ENCODE data around the gene IFT27.

Gene IFT27

GRCh38 chr22:36781656-36782627 lies 6.0 kb upstream of the IFT27 start:
- TF ChIP-seq, protein P1, sequence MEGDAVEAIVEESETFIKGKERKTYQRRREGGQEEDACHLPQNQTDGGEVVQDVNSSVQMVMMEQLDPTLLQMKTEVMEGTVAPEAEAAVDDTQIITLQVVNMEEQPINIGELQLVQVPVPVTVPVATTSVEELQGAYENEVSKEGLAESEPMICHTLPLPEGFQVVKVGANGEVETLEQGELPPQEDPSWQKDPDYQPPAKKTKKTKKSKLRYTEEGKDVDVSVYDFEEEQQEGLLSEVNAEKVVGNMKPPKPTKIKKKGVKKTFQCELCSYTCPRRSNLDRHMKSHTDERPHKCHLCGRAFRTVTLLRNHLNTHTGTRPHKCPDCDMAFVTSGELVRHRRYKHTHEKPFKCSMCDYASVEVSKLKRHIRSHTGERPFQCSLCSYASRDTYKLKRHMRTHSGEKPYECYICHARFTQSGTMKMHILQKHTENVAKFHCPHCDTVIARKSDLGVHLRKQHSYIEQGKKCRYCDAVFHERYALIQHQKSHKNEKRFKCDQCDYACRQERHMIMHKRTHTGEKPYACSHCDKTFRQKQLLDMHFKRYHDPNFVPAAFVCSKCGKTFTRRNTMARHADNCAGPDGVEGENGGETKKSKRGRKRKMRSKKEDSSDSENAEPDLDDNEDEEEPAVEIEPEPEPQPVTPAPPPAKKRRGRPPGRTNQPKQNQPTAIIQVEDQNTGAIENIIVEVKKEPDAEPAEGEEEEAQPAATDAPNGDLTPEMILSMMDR (IDR thresholded peaks at IDR 0.05; ENCODE audit: low read length, missing control alignments) = peak; percentile 82
- DNase-seq (ENCODE audit: low read depth) = peak; percentile 84
- H3K4me3 ChIP-seq (replicated peaks; ENCODE audit: low read depth, low read length) = no peak overlapping the region

- no peak overlapping the region for H3K4me3 ChIP-seq (replicated peaks; ENCODE audit: low read depth, low read length)
- TF ChIP-seq, protein P1 (IDR thresholded peaks at IDR 0.05; ENCODE audit: low read length, missing control alignments) = no peak
- no peak for DNase-seq (ENCODE audit: low read depth)
These were observed 2.1 kb upstream of the IFT27 start for GRCh38 chr22:36778020-36778419.

DNA sequence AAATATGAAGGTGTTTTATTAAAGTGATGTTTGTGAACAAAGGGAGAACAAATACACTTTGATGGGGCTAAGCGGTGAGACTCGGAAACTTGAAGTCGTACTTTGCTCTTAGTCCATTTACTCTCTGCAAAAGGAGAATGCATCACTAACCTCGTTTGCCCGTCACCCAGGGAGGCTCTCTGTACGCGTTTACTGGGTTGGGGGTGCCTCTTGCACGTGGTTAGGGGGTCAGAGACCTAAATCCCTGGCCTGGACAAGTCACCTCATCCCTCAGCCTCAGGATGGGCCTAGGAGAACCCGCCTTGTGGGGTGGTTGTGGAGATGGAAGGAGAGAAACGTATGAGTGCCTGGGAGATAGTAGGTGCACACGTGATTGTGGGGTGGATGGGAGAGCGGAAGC lies 803 bp upstream of the IFT27 start:
- no peak for DNase-seq (ENCODE audit: low read depth)
- H3K4me3 ChIP-seq (replicated peaks; ENCODE audit: low read depth, low read length) = peak overlapping the region; percentile 37
- TF ChIP-seq, protein P1 (IDR thresholded peaks at IDR 0.05; ENCODE audit: low read length, missing control alignments) = no peak

- DNase-seq (ENCODE audit: low read depth) = peak; percentile 13
- peak overlapping the region; percentile 71 for H3K4me3 ChIP-seq (replicated peaks; ENCODE audit: low read depth, low read length)
- TF ChIP-seq, protein P1 (IDR thresholded peaks at IDR 0.05; ENCODE audit: low read length, missing control alignments) = no peak
These were observed 344 bp downstream of the IFT27 start for GRCh38 chr22:36775586-36775963.

DNA sequence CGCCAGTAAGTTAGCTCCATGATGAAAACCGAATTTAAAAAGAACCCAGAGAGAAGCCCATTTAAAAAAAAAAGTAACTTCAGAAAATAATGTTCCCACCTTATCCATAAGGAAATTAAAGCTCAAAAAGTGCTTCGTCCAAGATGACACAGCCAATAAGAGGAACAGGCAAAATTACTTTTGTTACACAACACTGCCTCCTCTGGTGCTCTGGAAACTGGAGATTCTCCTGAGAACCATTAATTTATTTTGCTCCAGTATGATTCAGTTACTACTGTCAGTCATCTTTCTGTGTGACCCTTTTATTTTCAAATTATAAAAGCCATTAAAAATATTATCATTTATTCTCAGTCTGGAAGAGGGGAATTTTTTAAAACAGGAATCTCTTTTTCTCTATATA lies 2.0 kb downstream of the IFT27 start:
- H3K4me3 ChIP-seq (replicated peaks; ENCODE audit: low read depth, low read length) = no peak overlapping the region
- DNase-seq (ENCODE audit: low read depth) = peak; percentile 63
- TF ChIP-seq, protein P1 (IDR thresholded peaks at IDR 0.05; ENCODE audit: low read length, missing control alignments) = peak; percentile 51

DNA sequence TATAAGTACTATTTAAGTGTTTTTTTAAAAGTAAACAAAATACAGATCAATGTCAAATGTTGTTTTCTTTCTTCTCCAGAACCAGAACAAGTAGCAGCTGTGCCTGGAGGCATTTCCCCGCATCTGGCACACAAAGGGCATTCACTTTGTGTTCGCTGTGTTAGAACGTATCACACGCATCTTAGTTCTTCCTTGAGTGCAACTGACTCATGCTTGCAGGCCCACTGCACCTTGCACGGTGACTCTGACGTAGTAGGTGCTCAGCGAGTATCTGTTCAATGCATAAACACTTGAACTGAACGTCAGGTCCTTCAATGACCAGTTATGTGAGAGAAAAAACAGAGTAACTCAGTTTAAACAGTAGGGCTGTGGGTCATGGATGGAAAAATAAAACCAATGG lies 3.5 kb downstream of the IFT27 start:
- TF ChIP-seq, protein P1 (IDR thresholded peaks at IDR 0.05; ENCODE audit: low read length, missing control alignments) = no peak
- DNase-seq (ENCODE audit: low read depth) = no peak
- H3K4me3 ChIP-seq (replicated peaks; ENCODE audit: low read depth, low read length) = no peak overlapping the region

All from fibroblast of pulmonary artery (primary cell).